ENCODE data around the gene CREB3L1. TPM values are rescaled to one million over a fixed set of nuclear protein-coding genes. Genes with fewer than 3 reads are reported as not detected.

The CREB3L1 gene
- total RNA-seq, 3 donors from 2014 or later (not counting 1 experiment from before 2014, with no cell fraction given) = not detected

DNA sequence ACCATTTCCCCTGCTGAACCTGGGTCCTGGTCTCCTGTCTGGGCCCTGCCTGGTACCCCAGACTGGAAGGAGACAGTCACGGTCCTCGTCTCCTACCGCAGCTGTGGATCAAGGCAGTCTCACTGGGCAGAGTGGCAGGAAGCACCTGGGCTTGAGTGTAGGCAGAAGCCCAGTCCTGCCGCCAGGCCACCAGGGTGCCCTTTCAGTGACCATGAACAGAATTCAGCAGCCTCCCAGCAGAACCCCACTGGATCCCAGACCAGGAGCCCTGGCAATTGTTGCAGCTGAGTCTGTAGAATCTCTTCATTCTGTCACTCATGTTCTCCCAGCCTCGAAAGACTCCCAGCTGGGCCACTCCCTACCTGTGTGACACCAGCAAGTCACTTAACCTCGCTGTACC, 25.5 kb upstream of the CREB3L1 start:
- Mint-ChIP-seq H3K9me3 (no peaks in the 10 kb centered on the region), H3K27ac (no peak overlapping the region), H3K27me3 (ENCODE audit: low read depth in 2 of 2) (peaks cover 0 to 5% of the 10 kb centered on the region in 2 donors), H3K4me3 (no peak overlapping the region), H3K36me3 (no peaks in the 10 kb centered on the region), H3K4me1 (no peaks in the 10 kb centered on the region)
- Histone ChIP-seq H3K4me3 (ENCODE audit: low read length) (no peak overlapping the region), H3K36me3 (ENCODE audit: control insufficient read depth, insufficient read depth, low read length) (no peaks in the 10 kb centered on the region), H3K9me3 (ENCODE audit: control insufficient read depth, insufficient read depth, low read length) (no peaks in the 10 kb centered on the region), H3K27ac (ENCODE audit: low read length) (no peak overlapping the region), H3K4me1 (ENCODE audit: control insufficient read depth, insufficient read depth, low read length) (no peaks in the 10 kb centered on the region), H3K27me3 (ENCODE audit: control insufficient read depth, insufficient read depth, low read length) (no peaks in the 10 kb centered on the region)
- 78% methylated on average over 6 of the region's 6 CpGs for WGBS (ENCODE audit: insufficient coverage)
- TF ChIP-seq, protein P1, sequence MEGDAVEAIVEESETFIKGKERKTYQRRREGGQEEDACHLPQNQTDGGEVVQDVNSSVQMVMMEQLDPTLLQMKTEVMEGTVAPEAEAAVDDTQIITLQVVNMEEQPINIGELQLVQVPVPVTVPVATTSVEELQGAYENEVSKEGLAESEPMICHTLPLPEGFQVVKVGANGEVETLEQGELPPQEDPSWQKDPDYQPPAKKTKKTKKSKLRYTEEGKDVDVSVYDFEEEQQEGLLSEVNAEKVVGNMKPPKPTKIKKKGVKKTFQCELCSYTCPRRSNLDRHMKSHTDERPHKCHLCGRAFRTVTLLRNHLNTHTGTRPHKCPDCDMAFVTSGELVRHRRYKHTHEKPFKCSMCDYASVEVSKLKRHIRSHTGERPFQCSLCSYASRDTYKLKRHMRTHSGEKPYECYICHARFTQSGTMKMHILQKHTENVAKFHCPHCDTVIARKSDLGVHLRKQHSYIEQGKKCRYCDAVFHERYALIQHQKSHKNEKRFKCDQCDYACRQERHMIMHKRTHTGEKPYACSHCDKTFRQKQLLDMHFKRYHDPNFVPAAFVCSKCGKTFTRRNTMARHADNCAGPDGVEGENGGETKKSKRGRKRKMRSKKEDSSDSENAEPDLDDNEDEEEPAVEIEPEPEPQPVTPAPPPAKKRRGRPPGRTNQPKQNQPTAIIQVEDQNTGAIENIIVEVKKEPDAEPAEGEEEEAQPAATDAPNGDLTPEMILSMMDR (IDR thresholded peaks at IDR 0.05) = no peak
- intact Hi-C loops (cut with micrococcal nuclease) = no loop called here
- DNase-seq = no peak
- ATAC-seq = no peak

GRCh38 chr11:46252373-46252914, 25.0 kb upstream of the CREB3L1 start:
- 93% methylated on average over 10 of the region's 10 CpGs for WGBS (ENCODE audit: insufficient coverage)
- Histone ChIP-seq H3K36me3 (ENCODE audit: control insufficient read depth, insufficient read depth, low read length) (no peaks in the 10 kb centered on the region), H3K27me3 (ENCODE audit: control insufficient read depth, insufficient read depth, low read length) (no peaks in the 10 kb centered on the region), H3K4me1 (ENCODE audit: control insufficient read depth, insufficient read depth, low read length) (no peaks in the 10 kb centered on the region), H3K4me3 (ENCODE audit: low read length) (no peak overlapping the region), H3K27ac (ENCODE audit: low read length) (no peak overlapping the region), H3K9me3 (ENCODE audit: control insufficient read depth, insufficient read depth, low read length) (no peaks in the 10 kb centered on the region)
- ATAC-seq = no peak
- Mint-ChIP-seq H3K27ac (no peak overlapping the region), H3K4me1 (no peaks in the 10 kb centered on the region), H3K36me3 (no peaks in the 10 kb centered on the region), H3K9me3 (no peaks in the 10 kb centered on the region), H3K27me3 (ENCODE audit: low read depth in 2 of 2) (peaks cover 0 to 5% of the 10 kb centered on the region in 2 donors), H3K4me3 (no peak overlapping the region)
- TF ChIP-seq, protein P1 (IDR thresholded peaks at IDR 0.05) = no peak
- DNase-seq = no peak
- intact Hi-C loops (cut with micrococcal nuclease) = no loop called here

GRCh38 chr11:46253258-46254132, 24.0 kb upstream of the CREB3L1 start:
- H3K4me3 ChIP-seq (ENCODE audit: low read length) = no peak overlapping the region
- Mint-ChIP-seq H3K27ac (no peak overlapping the region), H3K36me3 (no peaks in the 10 kb centered on the region), H3K27me3 (ENCODE audit: low read depth in 2 of 2) (peaks cover 0 to 5% of the 10 kb centered on the region in 2 donors), H3K9me3 (no peaks in the 10 kb centered on the region), H3K4me1 (no peaks in the 10 kb centered on the region), H3K4me3 (no peak overlapping the region)
- TF ChIP-seq, protein P1 (IDR thresholded peaks at IDR 0.05) = no peak
- intact Hi-C loops (cut with micrococcal nuclease) = no loop called here
- H3K27me3 ChIP-seq (ENCODE audit: control insufficient read depth, insufficient read depth, low read length) = no peaks in the 10 kb centered on the region
- ATAC-seq (no peak), DNase-seq (no peak)
- WGBS (ENCODE audit: insufficient coverage) = 87% methylated on average over 13 of the region's 13 CpGs
- no peaks in the 10 kb centered on the region for H3K9me3 ChIP-seq (ENCODE audit: control insufficient read depth, insufficient read depth, low read length)
- no peaks in the 10 kb centered on the region for H3K4me1 ChIP-seq (ENCODE audit: control insufficient read depth, insufficient read depth, low read length)
- H3K27ac ChIP-seq (ENCODE audit: low read length) = no peak overlapping the region
- no peaks in the 10 kb centered on the region for H3K36me3 ChIP-seq (ENCODE audit: control insufficient read depth, insufficient read depth, low read length)

Measured in natural killer cell (primary cell).